ENCODE results near the gene LYAR.

The LYAR gene

DNA sequence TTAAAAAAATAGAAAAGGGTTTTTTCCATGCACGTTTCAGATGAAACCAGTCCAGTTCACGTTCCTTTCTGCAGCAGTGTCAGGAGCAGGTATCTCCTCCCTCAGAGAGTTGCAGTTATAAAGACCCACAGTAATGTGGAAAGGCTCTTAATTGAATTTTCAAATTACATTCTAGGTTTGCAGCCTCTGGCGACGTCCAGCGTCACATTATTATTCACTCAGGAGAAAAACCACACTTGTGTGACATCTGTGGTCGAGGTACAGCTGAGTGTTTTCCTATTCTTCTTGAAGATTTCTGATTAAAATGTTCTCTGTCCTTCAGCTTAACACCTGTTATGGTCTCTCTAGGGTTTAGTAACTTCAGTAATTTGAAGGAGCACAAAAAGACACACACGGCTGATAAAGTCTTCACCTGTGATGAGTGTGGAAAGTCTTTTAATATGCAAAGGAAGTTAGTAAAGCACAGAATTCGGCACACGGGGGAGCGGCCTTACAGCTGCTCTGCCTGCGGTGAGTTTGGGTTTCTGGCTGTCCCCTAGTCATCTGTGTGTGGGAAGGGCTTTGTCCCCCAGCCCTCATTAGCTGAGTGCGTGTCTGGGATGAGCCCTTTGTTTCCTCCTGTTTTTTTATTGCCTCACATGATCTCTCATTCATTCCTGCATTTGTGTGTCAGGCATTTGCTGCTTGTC is 25.7 kb upstream of the LYAR start:
- no peak for FAIRE-seq

DNA sequence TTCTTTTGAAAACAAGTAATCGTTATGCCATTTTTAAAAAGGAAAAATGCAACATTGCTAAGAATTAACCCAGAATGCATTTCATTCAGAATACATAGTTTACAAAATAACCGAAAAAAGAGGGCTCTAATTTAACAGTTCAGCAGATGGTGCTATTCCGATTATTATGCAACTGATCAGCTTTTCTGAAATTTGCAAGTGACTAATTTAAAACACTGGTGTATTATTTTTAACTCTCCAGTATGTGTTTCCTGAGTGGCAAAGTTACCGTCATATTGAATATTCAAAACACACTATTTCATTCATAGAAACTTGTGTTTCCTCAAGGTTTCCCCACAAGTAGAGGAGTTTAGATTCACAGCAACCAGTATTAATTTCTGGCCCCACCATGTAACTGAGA is 21.2 kb upstream of the LYAR start:
- FAIRE-seq, result no peak

DNA sequence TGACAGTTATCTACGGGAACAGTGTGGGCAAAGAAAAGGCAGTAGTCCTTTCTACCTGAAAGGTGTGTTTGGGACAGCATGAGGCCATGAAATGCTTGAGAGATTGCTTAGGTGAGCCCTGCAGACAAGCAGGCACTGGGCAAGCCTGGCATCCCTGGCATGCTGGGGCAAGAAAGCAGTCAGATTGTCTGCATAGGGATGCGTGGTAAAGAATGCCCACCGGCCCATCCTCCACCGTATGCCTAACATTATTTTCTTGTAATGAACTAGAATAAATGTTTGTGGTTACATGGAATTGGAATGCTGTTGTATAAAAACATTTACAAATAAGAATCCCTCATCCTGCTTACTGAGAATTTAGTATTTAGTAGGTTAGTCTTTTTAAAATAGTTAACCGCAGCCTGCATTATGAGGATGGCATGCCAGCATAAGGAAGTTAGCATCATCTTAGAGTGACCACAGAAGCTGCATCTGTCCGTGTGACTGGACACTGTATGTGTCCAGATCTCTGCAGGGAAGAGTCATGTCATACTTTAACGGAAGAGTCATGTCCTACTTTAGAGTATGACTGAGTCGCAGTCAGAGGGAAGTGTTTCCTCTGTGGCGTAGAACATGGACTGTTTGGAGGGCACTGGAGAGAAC is 19.0 kb upstream of the LYAR start:
- FAIRE-seq, result no peak

GRCh38 chr4:4306920-4307319 is 17.0 kb upstream of the LYAR start:
- FAIRE-seq, result no peak

DNA sequence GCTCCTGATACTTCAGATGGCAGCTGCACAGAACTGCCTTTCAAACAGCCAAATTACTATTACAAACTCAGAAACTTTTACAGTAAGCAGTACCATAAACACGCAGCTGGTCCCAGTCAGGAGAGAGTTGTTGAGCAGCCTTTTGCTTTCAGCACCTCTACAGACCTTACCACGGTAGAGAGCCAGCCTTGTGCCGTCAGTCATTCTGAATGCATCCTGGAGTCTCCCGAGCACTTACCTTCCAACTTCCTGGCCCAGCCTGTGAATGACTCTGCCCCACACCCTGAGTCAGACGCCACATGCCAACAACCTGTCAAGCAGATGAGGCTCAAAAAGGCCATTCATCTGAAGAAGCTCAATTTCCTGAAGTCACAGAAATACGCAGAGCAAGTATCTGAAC is 12.5 kb upstream of the LYAR start:
- no peak for FAIRE-seq

DNA sequence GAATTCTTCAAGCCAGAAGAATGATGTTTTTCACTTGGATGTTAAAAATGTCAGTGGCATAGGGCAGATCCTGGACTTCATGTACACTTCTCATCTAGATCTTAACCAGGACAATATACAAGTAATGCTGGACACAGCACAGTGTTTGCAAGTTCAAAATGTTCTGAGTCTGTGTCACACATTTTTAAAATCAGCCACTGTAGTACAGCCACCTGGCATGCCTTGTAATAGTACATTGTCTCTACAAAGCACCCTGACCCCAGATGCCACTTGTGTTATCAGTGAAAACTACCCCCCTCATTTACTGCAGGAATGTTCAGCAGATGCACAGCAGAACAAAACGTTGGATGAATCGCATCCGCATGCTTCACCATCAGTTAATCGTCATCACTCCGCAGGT is 12.0 kb upstream of the LYAR start:
- no peak for FAIRE-seq

DNA sequence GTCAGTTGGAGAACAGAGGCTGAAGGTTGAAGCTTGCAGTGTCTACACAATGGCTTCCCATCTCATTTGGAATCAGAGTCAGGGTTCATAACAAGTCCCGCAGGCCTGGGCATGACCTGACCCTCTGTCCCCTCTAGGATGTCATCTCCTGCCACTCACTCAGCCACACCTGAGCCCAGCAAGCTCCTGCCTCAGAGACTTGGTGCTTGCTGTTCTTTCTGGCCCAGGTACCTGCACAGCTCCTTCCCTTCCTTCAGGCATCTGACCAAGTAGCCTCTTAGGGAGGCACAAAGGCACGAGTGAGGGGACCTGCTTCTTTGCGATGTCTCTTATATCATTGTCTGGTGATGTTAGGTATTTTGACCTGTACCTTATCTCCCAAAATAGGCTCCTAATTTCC is 9.1 kb upstream of the LYAR start:
- FAIRE-seq, result no peak

GRCh38 chr4:4296283-4296846 is 6.4 kb upstream of the LYAR start:
- no peak for FAIRE-seq

GRCh38 chr4:4293279-4293678 is 3.3 kb upstream of the LYAR start:
- no peak for FAIRE-seq

DNA sequence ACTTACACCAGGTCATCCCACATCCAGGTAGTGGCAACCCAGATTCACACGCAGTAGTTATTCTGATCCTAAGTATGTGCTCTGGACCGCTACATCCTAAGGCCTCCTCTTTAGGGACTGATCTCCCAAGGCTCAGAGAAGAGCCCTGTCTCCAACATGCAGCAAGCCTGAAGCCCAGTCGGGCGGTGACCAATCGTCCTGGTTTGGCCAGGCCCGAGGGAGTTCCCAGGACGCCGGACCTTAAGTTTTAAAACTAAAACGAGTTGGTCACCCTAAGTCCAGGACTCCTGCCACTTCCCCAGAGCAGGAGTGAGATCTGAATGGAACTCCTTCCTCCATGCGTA is 385 bp downstream of the LYAR start:
- FAIRE-seq, result no peak

GRCh38 chr4:4289055-4289454 is 899 bp downstream of the LYAR start:
- FAIRE-seq, result no peak

- FAIRE-seq, result no peak
These were observed 1.9 kb downstream of the LYAR start for GRCh38 chr4:4288098-4288497.

- FAIRE-seq, result no peak
These were observed 4.9 kb downstream of the LYAR start for GRCh38 chr4:4284827-4285618.

DNA sequence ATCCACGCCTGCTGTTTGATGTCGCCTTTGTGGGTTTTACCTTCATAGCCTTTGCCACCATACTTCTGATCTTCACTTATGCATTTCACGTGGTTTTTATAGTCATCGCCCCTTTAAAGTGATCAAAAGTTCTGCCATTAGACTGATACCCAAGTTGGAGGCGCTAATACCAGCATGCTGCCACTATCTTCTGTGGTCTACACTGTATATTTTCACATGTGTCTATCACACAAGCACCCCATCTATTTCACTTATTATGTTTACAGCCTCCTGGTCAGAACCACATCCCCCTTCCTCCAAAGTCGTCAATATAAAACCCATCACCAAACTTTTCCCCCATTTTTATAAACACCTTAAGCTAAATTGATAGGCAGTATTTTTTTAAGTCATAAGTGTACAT is 8.2 kb downstream of the LYAR start:
- no peak for FAIRE-seq

GRCh38 chr4:4277531-4277930 is 12.4 kb downstream of the LYAR start:
- no peak for FAIRE-seq

GRCh38 chr4:4274226-4274625 is 15.7 kb downstream of the LYAR start:
- FAIRE-seq, result no peak

DNA sequence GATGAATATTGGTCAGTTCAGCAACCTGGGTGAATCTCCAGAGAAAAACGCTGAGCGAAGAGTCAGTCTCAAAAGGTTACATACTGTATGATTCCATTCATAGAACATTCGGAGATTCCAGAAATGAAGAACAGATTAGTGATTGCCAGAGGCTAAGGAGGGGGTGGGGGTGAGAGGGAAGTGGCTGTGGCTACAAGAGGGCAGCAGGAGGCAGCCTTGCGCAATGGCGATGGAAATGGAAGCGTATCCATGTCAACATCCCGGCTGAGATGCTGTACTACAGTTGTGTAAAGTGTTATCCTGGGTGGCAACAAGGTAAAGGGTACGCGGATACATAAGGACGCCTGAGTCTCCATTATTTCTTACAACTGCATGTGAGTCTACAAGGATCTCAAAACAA is 18.0 kb downstream of the LYAR start:
- FAIRE-seq, result no peak

DNA sequence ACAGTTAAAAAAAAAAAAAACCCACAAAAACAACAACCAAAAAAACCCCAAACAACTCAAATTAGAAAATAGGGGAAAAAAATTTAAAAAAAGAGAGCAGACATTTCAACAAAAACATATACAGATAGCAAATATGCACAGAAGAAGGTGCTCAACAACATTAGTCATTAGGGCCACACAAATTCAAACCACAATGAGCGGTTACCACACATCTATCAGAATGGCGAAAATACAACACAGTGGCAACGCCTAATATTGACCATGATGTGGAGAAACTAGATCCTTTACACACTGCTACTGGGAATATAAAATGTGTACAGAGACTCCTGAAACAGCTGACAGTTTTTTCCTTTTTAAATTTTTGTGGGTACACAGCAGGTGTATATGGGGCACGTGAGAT is 19.4 kb downstream of the LYAR start:
- no peak for FAIRE-seq

- FAIRE-seq, result no peak
These were observed 20.1 kb downstream of the LYAR start for GRCh38 chr4:4269856-4270255.

DNA sequence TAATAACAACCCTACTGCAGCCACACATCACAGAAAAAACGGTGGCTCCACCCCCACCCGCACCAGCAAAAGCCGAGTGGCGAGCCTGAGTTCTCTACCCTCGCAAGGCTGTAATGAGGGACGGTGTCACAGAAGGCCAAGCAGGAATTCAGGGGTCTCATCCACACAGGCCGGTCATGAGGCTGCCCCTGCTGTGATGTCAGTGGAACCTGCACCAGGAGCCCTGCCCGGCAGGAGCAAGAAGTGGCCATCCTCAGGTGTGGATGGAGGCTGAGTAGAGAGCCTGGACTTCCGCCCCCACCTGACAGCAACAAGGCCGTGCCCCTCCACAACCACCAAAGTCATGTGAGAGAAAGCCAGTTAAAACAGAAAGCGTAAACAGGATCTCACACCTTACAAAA is 20.6 kb downstream of the LYAR start:
- FAIRE-seq, result no peak

- no peak for FAIRE-seq
These were observed 21.2 kb downstream of the LYAR start for GRCh38 chr4:4268776-4269175.

- no peak for FAIRE-seq
These were observed 22.0 kb downstream of the LYAR start for GRCh38 chr4:4267981-4268380.

- FAIRE-seq, result no peak
These were observed 29.7 kb downstream of the LYAR start for GRCh38 chr4:4260185-4260751.

Data from colon (tissue), 2 donors.